22Rv1 (cell line): ENCODE data around the gene SLC12A7.

ENCODE experiments used
- ZFX ChIP-seq: fragments of 450-650 bp; IDR thresholded peaks from 2 replicates; pipeline ENCODE4 v1.6.1; 2017; ENCODE audit warnings: antibody characterized with exemption, borderline replicate concordance
- TF ChIP-seq, protein P1 (sequence below): fragments of 450-650 bp; IDR thresholded peaks from 2 replicates; pipeline ENCODE4 v1.5.1; 2017; ENCODE audit warnings: mild to moderate bottlenecking

DNA sequence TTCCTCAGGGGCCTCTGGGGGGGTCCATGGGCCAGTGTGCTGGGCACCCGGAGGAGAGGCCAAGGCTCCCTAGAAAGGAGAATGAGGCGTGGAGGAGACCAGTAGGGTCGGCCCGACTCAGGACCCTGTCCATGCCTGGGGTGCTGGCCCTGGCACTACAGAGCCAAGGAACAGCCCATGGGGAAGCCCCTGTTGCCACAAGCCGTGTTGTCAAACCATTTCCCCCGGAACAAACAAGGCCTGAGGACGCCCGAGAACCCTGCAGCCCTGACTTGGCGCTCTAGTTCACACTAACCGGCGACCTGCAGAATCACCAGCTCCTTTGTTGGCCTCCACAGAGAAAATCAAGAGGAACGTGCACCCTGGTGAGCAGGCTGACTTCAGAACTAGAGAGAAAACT lies 41.6 kb upstream of the SLC12A7 start:
- TF ChIP-seq, protein P1, sequence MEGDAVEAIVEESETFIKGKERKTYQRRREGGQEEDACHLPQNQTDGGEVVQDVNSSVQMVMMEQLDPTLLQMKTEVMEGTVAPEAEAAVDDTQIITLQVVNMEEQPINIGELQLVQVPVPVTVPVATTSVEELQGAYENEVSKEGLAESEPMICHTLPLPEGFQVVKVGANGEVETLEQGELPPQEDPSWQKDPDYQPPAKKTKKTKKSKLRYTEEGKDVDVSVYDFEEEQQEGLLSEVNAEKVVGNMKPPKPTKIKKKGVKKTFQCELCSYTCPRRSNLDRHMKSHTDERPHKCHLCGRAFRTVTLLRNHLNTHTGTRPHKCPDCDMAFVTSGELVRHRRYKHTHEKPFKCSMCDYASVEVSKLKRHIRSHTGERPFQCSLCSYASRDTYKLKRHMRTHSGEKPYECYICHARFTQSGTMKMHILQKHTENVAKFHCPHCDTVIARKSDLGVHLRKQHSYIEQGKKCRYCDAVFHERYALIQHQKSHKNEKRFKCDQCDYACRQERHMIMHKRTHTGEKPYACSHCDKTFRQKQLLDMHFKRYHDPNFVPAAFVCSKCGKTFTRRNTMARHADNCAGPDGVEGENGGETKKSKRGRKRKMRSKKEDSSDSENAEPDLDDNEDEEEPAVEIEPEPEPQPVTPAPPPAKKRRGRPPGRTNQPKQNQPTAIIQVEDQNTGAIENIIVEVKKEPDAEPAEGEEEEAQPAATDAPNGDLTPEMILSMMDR: no peak
- TF ChIP-seq ZFX: no peak
